Measurements from ENCODE around the gene UBE4A. TPM values are rescaled to one million over a fixed set of nuclear protein-coding genes. Genes with fewer than 3 reads are reported as not detected.

The UBE4A gene, protein sequence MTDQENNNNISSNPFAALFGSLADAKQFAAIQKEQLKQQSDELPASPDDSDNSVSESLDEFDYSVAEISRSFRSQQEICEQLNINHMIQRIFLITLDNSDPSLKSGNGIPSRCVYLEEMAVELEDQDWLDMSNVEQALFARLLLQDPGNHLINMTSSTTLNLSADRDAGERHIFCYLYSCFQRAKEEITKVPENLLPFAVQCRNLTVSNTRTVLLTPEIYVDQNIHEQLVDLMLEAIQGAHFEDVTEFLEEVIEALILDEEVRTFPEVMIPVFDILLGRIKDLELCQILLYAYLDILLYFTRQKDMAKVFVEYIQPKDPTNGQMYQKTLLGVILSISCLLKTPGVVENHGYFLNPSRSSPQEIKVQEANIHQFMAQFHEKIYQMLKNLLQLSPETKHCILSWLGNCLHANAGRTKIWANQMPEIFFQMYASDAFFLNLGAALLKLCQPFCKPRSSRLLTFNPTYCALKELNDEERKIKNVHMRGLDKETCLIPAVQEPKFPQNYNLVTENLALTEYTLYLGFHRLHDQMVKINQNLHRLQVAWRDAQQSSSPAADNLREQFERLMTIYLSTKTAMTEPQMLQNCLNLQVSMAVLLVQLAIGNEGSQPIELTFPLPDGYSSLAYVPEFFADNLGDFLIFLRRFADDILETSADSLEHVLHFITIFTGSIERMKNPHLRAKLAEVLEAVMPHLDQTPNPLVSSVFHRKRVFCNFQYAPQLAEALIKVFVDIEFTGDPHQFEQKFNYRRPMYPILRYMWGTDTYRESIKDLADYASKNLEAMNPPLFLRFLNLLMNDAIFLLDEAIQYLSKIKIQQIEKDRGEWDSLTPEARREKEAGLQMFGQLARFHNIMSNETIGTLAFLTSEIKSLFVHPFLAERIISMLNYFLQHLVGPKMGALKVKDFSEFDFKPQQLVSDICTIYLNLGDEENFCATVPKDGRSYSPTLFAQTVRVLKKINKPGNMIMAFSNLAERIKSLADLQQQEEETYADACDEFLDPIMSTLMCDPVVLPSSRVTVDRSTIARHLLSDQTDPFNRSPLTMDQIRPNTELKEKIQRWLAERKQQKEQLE
- polyA plus RNA-seq (2012; ENCODE audit: insufficient read depth, insufficient read length) = 18.7 TPM

DNA sequence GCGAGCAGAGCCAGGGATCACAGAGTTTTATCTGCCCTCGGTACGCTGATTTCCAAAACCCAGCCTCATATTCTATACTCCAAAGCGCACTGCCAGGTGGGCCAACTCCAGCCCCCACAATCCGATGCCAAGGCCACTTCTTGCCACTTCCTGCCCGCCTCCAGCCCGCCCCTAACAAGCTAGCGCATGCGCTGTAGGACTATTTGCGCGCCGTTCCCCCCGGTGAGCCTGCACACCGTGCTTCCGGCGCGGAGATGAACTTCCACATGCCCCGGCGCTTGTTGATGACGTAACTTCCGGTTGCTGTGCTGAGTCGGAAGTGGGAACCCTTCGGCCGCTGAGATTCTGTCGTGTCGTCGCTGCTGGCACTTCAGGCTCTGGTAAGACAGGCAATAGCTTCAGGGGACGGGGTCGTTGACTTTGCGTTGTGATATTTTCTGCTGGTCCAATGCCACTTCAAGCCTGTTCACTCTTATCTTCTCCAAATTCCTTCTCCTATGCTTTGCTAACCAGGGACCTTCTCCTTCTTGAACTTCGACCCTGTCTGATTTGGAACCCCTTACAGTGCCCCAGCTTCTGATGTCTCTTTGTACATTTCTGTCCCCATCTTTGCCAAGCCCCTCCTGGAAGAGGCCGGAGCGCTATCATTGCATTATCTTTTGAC, at the start of gene UBE4A:
UBE4A (plus strand) TSS at position 306 of the 664 bp plus-strand sequence. CDS start 5,481 bp downstream, outside the sequence.
- peak; percentile 98 for DNase-seq (ENCODE audit: low read depth, low spot score)
- peak within 1 kb of the TSS; percentile 60 for H3K4me3 ChIP-seq (ENCODE audit: low read length)

DNA sequence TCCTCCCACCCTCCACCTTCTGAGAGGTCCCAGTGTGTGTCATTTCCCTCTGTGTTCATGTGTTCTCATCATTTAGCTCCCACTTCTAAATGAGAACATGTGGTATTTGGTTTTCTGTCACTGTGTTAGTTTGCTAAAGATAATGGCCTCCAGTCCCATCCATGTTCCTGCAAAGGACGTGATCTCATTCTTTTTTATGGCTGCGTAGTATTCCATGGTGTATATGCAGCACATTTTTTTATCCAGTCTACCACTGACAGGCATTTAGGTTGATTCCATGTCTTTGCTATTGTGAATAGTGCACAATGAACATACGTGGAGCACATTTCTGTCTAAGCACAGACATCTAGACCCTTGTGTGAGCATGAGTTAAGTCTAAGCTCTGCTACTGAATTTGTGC, 49.1 kb upstream of the UBE4A start:
- DNase-seq (ENCODE audit: low read depth, low spot score) = no peak

DNA sequence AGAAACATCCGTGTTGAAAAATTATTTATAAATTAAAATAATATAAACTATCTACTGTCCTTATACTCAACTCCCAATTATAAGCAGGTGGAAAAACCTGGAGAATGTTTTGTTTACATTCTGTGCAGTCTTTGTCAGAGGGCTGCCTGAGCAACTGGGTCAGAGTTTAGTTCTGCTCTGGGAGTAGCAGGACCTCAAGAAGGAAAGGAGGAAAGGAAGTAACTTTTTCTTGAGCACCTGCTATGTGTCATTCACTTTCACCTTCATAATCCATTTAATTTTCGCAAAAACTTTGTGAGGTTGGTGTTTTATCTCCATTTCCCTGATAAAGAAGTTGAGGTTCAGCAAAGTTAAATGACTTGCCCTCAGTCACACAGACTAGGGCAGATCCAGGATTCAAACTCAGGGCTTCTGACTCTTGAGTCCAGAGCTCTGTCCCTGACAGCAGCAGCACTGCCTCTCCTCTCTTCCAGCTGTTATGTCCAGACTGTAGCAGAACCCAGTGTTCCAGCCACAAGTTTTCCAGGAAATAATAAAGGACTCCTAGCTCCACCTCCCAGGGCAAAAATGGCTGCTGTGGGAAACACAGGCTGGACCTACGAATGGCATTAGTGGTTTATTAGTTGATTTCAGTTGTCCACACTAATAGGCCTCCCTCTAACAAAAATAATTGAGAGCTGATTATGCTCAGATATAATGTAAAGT, 48.5 kb upstream of the UBE4A start:
- DNase-seq (ENCODE audit: low read depth, low spot score) = no peak
- no peak overlapping the region for H3K4me3 ChIP-seq (ENCODE audit: low read length)

More for the DNA sequence above, 49.1 kb upstream of the UBE4A start:
- no peak overlapping the region for H3K4me3 ChIP-seq (ENCODE audit: low read length)

DNA sequence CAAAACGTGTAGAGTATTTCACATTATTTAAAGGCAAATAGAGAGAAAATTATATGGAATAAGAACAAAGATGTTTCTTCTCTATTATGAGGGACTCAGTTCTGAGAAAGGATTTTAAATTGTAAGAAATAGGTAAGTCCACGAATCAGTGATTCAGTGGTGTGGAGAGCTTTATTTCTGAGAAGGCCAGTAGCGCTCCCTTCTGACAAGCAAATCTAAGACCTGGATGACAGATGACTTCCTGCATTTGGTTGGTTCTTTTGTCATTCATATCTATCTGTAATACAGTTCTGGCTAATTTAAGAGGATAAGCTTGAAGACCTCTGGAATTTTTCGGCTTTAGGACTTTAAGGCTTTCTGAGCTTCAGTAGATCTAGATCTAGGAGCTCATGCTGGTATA, 47.9 kb upstream of the UBE4A start:
- DNase-seq (ENCODE audit: low read depth, low spot score) = no peak
- H3K4me3 ChIP-seq (ENCODE audit: low read length) = no peak overlapping the region

DNA sequence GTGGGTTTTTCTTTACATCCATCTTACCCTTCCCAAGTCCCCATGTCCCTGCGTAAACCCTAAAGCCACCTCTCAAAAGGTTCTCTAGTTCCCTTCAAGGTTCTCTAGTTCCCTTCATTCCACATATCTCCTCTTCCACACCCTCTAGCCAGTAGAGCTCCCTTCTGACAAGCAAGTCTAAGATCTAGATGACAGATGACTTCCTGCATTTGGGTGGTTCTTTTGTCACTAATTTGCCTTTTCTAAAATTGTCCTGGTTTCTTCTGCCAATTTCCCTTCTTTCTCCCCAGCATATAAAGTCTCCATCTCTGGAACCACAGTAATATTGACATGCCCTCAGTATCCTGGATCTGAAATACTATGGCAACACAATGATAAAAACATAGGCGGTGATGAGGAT, 47.1 kb upstream of the UBE4A start:
- DNase-seq (ENCODE audit: low read depth, low spot score) = no peak
- no peak overlapping the region for H3K4me3 ChIP-seq (ENCODE audit: low read length)

DNA sequence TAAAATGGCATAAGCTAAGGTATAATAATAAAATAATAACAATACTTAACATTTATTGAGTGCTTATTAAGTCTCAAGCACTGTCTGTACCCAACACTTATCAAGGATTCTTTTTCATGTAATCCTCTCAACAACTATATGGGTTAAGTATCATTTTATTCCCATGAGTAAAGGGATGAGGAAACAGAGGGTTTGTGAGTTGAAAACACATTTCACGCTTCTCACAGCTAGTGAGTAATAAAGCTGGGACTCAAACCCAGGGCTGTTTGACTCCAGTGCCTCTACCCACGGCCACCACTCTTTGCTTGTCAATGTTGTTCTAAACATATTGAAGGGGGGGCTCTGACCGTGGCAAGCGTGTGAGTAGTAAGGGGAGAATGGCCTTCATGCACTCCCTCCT, 46.2 kb upstream of the UBE4A start:
- no peak overlapping the region for H3K4me3 ChIP-seq (ENCODE audit: low read length)
- no peak for DNase-seq (ENCODE audit: low read depth, low spot score)

DNA sequence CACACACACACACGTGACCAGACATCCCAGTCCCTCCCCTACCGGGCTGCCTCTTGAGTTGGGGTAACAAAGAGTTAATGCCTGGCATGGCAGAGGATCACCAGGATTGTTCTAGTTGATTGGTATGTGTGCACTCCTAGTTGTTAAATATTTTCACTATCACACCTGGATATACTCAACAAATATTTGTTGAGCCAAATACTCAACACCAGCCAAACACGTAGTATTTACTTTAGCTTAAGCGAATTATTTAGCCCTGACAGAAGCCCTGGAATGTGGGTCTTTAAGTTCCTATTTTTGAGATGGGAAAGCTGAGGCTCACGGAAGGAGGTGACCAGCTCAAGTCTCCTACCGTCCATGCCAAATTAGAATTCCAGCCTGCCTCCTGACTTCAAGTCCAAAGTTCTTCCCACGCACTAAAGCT, 44.4 kb upstream of the UBE4A start:
- no peak for DNase-seq (ENCODE audit: low read depth, low spot score)
- peak overlapping the region; percentile 35 for H3K4me3 ChIP-seq (ENCODE audit: low read length)

DNA sequence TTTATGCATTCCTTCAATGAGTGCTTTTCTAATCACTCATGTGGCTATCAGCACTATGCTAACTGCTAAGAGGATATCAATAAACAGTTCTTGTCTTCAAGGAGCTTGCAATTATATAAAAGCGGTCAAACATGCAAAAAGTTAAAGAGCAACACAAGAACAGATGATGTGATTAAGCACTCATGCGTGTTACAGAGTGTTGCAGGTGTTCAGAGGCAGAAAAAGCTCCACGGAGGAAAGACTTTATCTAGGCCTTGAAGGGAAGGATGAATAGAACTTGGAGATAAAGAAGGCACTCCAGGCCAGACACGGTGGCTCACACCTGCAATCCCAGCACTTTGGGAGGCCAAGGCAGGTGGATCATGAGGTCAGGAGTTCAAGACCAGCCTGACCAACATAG, 41.3 kb upstream of the UBE4A start:
- no peak overlapping the region for H3K4me3 ChIP-seq (ENCODE audit: low read length)
- DNase-seq (ENCODE audit: low read depth, low spot score) = peak; percentile 70

DNA sequence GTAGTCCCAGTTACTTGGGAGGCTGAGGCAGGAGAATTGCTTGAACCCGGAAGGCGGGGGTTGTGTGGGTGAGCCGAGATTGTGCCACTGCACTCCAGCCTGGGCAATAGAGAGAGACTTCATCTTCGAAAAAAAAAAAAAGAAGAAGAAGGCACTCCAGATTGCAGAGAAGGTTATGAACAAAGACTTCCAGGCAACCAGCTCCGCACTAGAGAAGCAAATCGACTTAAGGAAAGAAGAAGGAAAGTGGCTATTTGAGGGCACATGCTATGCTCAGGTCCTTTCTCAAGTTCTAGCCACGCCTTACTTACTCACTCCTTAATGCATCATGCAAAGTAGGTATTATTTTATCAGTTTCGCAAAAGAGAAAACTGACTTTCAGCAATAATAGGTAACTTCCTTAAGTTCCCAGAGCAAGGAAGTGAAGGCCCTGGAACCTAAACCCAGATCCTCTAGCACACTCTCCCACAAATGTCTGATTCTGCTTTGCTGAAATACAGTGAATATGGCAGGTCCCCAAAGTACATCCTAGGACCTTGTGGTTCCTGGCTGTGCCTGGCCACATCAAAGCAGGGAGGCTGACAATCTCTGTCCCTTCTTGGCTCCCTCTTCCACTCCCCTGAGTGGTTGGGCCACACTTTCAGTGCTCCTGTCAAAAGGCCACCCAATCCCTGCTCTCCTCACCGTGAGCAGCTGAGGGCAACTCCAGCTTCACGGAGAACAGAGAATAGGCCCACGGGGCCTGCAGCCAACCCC, 40.6 kb upstream of the UBE4A start:
- DNase-seq (ENCODE audit: low read depth, low spot score) = no peak
- H3K4me3 ChIP-seq (ENCODE audit: low read length) = no peak overlapping the region

DNA sequence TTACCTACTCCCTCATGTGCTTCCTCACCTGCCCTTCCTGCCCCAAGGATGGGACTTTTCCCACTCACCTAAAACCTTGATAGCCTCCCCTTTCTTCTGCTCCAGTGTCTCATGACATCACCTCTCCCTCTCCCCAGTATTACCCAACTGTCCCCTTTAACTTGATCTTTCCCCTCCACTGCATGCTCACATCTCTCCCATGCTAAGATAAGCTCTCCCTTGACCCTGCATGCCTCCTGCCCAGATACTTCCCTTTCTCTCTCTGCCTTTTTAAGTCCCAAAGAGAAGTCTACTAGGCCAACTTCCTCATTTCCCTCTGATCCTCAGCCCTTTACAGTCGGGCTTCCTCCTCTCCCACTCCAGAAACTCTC, 40.1 kb upstream of the UBE4A start:
- no peak overlapping the region for H3K4me3 ChIP-seq (ENCODE audit: low read length)
- no peak for DNase-seq (ENCODE audit: low read depth, low spot score)

DNA sequence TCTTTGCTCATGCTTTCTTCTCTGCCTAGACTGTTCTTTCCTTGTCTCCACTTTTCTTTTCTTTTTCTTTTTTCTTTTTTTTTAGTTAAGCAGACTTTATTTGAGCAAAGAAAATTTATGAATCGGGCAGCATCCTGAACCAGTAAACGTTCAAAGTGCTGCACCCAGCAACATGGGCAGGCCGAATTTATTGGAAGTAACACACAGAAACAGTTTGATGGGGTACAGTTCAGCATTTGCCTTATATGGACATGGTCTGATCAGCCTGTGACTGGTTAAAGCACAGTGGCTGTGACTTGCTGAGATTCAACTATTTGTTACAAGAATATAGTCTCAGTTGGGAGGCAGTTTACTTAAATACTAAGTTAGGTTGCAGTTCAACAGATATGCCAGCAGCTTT, 38.9 kb upstream of the UBE4A start:
- H3K4me3 ChIP-seq (ENCODE audit: low read length) = no peak overlapping the region
- no peak for DNase-seq (ENCODE audit: low read depth, low spot score)

DNA sequence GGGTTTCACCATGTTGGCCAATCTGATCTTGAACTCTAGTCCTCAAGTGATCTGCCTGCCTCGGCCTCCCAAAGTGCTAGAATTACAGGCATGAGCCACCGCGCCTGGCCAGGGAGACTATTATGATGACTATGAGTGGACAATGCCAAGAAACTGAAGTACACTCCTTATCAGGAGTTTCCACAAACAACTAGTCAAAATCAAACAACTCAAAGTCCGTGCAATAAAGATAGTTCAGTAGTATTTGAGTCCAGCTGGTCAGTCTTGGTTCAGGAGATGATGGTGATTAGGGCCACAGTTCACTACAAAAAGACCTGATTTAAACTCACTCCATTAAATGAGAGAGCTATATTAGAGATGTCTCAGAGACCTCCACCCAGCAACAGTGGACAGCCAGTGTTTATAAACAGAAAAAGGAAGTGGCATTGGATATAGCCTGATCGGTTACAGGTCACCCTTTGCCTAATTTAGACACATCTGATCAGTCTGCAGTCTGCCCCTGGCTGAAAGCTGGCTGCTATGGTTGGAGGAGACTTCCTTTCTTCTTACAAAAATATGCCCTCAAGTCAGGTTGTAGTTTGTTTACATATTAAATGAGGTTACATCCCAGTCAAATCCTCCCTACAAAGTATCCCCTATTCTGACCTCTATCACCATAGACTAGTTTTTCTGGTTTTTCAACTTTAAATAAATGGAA, 37.9 kb upstream of the UBE4A start:
- H3K4me3 ChIP-seq (ENCODE audit: low read length) = no peak overlapping the region
- no peak for DNase-seq (ENCODE audit: low read depth, low spot score)

DNA sequence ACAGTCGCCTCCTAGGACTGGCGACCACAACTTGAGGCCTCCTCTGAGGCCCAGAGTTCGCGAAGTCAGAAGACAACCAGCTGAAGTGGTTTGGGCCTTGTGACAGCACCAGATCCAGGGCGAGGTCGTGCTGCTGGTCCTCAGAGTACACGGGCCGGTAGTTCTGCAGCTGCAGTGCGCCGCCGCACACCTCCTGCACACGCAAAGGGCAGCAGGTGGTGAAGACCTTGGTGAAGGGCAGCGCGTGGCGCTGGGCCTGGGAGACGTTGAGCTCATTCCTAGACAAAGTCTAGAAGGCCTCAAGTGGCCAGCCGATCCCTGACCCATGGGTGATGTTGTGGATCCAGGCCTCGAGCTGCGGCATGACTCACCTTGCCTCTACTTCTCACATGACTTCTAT, 36.7 kb upstream of the UBE4A start:
- DNase-seq (ENCODE audit: low read depth, low spot score) = no peak
- no peak overlapping the region for H3K4me3 ChIP-seq (ENCODE audit: low read length)

DNA sequence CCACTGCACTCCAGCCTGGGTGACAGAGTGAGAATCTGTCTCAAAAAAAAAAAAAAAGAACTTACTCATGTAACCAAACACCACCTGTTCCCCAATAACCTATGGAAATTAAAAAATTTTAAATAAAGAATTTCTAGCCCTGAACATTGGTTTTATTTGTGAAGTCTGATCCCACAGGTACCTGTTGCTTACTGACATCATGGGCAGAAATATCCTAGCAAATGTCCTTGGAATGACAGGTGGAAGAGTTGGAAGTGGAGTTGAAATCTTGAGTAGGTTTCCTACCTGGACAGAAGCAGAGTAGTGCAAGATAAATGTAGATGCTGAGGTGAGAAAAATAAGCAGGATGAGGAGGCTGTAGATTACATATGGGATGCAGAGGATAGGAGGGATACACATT, 34.1 kb upstream of the UBE4A start:
- H3K4me3 ChIP-seq (ENCODE audit: low read length) = no peak overlapping the region

DNA sequence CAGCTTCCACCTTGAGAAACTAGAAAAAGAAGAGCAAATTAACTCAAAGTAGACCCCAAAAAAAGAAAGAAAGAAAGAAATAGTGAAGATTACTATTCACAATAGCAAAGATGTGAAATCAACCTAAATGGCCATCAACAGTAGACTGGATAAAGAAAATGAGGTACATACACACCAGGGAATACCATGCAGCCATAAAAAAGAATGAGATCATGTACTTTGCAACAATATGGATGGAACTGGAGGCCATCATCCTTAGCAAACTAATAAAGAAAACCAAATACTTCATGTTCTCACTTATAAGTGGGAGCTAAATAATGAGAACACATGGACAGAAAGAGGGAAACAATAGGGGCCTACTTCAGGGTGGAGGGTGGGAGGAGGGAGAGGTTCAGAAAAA, 30.7 kb upstream of the UBE4A start:
- H3K4me3 ChIP-seq (ENCODE audit: low read length) = no peak overlapping the region
- DNase-seq (ENCODE audit: low read depth, low spot score) = no peak

More for the DNA sequence above, 34.1 kb upstream of the UBE4A start:
- DNase-seq (ENCODE audit: low read depth, low spot score) = no peak

DNA sequence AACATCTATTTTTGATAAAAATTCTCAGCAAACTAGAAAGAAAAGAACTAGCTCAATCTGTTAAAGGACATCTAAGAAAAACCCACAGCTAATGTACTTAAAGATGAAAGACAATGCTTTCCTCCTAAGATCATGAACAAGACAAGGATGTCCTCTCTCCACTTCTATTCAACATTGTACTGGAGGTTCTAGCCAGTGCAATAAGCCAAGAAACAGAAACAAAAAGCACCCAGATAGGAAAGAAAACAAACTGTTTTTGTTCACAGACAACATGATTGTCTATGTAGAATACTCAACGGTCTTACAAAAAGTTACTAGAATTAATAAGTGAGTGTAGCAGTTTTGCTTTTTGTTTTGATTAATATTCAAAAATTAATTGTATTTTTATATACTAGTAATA, 24.7 kb upstream of the UBE4A start:
- DNase-seq (ENCODE audit: low read depth, low spot score) = no peak

DNA sequence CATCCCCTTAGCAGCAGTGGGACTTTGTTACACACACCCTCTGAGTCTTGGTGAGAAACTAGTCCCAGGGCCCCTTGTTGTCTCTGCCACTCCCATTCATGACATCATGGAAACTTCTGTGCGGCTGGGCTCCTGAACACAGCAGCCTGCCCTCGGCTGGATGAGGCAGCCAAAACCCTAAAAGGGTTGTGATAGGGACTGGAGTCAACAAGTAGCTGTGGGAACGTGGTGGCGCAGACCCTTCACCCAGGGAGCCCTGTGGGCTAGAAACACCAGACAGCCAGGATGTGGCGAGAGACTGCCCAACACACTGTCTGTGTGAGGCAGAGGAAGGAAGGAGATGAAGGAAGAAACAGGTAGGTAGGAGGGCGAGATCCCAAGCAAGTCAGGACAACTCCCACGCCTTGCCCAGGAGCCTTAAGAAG, 20.8 kb upstream of the UBE4A start:
- DNase-seq (ENCODE audit: low read depth, low spot score) = peak; percentile 96

More for the DNA sequence above, 24.7 kb upstream of the UBE4A start:
- H3K4me3 ChIP-seq (ENCODE audit: low read length) = no peak overlapping the region

More for the DNA sequence above, 20.8 kb upstream of the UBE4A start:
- H3K4me3 ChIP-seq (ENCODE audit: low read length) = peak overlapping the region; percentile 71
